Measurements from ENCODE around the gene CCDC70. TPM values are rescaled to one million over a fixed set of nuclear protein-coding genes. Genes with fewer than 3 reads are reported as not detected.
"Not testable (repeated sequence)": the region's sequence is repeated elsewhere in the genome, so short reads cannot be mapped to it uniquely, and the experiment has no call there.

Gene CCDC70
- total RNA-seq, 2 donors from 2014 or later, result not detected

DNA sequence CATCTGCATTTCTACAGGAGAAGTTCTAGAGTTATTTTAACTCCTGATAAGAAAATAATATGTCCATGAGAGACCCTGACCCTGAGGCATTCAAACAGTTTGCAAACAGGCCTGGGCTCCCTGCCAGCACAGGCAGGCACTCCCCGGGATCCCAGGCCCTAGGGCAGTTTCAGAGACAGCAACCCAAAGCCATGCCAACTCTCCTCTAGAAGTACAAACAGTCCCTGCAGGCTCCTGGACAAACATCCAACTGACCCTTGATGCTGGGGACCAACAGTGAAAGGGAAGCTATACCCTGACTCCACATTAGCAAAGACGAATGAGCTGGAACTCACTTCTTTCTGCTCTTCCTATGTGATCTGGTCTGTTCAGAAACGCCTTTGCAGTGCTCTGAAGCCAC, 44.8 kb downstream of the CCDC70 start:
- Histone ChIP-seq H3K4me3 (no peak overlapping the region), H3K4me1 (ENCODE audit: control insufficient read depth in 1 of 2, low read depth in 2 of 2) (no peaks in the 10 kb centered on the region), H3K27me3 (replicated peaks; ENCODE audit: insufficient read depth) (no peaks in the 10 kb centered on the region), H3K36me3 (no peaks in the 10 kb centered on the region), H3K27ac (no peak overlapping the region), H3K9me3 (no peaks in the 10 kb centered on the region)
- DNase-seq (ENCODE audit: low spot score) (no peak), ATAC-seq (ENCODE audit: insufficient number of reproducible peaks, low FRiP score, low read depth) (no peak)
- TF ChIP-seq, protein P1, sequence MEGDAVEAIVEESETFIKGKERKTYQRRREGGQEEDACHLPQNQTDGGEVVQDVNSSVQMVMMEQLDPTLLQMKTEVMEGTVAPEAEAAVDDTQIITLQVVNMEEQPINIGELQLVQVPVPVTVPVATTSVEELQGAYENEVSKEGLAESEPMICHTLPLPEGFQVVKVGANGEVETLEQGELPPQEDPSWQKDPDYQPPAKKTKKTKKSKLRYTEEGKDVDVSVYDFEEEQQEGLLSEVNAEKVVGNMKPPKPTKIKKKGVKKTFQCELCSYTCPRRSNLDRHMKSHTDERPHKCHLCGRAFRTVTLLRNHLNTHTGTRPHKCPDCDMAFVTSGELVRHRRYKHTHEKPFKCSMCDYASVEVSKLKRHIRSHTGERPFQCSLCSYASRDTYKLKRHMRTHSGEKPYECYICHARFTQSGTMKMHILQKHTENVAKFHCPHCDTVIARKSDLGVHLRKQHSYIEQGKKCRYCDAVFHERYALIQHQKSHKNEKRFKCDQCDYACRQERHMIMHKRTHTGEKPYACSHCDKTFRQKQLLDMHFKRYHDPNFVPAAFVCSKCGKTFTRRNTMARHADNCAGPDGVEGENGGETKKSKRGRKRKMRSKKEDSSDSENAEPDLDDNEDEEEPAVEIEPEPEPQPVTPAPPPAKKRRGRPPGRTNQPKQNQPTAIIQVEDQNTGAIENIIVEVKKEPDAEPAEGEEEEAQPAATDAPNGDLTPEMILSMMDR (IDR thresholded peaks at IDR 0.05), result no peak

DNA sequence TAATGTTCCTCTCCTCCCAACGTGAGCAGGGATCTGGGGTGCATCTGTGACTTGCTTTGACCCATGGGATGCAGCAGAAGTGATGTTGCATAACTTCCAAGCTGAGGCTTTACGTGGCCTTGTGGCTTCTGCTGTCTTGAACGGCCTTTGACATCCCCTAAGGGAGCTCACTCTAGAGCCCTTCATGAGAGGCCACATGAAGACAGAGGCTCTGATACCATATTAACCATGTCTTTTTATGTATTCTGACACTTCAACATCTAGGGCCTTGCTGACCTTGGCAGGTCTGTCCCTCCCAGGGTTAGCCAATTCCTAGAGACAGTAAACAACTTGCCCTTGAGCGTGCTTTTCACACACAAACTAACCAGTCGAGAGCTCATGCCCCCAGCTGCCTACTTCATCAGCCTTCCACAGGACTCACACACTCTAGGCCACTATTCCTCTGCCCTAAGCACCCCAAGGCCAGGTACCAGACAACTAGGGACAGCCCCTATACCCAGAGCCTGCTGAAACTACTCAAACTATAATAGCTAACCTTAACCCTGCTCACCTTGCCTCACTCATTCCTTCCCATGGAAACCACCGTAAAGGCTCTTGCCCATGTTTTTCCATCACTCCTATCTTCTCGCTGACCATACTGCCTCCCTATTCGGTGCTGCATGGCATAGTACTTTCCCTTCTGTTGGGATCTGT, 45.4 kb downstream of the CCDC70 start:
- H3K36me3 ChIP-seq, result no peaks in the 10 kb centered on the region
- DNase-seq (ENCODE audit: low spot score), result no peak
- no peaks in the 10 kb centered on the region for H3K27me3 ChIP-seq (replicated peaks; ENCODE audit: insufficient read depth)
- no peak overlapping the region for H3K4me3 ChIP-seq
- TF ChIP-seq, protein P1 (IDR thresholded peaks at IDR 0.05), result no peak
- H3K4me1 ChIP-seq (ENCODE audit: control insufficient read depth in 1 of 2, low read depth in 2 of 2), result no peaks in the 10 kb centered on the region
- no peak overlapping the region for H3K27ac ChIP-seq
- no peaks in the 10 kb centered on the region for H3K9me3 ChIP-seq
- no peak for ATAC-seq (ENCODE audit: insufficient number of reproducible peaks, low FRiP score, low read depth)

DNA sequence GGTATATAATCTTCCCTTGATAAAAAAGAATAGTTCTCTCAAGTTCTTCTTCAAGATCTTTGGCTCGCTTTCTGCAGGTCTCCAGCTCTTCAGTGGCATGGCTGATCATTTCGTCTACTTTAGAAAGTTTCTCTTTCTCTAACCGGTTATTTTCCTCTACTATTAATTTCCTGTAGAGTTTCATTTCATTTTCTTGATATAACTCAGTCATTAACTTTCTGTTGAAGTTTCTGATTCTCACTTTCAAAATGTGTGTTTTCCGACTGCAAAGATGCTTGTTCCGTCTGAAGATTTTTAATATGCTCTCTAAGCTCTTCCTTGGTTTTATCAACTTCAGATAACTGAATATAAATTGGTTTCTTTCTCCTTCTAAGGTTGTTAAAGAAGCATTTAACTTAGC, 47.5 kb downstream of the CCDC70 start:
- H3K36me3 ChIP-seq; H3K4me3 ChIP-seq; ATAC-seq (ENCODE audit: insufficient number of reproducible peaks, low FRiP score, low read depth); H3K27ac ChIP-seq; H3K9me3 ChIP-seq; DNase-seq (ENCODE audit: low spot score); H3K27me3 ChIP-seq (replicated peaks; ENCODE audit: insufficient read depth); H3K4me1 ChIP-seq (ENCODE audit: control insufficient read depth in 1 of 2, low read depth in 2 of 2): not testable (repeated sequence)

DNA sequence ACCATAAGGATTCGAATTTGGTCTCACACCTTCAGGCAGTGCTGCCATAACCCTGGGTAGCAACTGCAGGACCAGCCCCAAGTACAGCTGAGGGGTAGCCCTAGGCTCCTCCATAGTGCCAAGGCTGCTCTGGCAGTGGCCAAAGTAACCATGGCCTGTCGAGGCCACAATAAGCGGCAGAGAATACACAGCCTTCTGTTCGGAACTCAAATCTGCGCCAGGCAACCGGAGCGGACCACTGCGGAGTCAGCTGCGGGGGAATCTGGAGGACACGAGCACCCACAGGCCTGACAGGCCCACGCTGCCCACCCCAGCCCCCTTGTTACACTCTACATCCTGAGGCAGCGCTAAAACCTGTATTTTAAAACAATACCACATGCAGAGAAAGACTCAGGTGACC, 48.7 kb downstream of the CCDC70 start:
- Histone ChIP-seq H3K27me3 (replicated peaks; ENCODE audit: insufficient read depth) (no peaks in the 10 kb centered on the region), H3K27ac (no peak overlapping the region), H3K4me1 (ENCODE audit: control insufficient read depth in 1 of 2, low read depth in 2 of 2) (no peaks in the 10 kb centered on the region), H3K9me3 (no peaks in the 10 kb centered on the region), H3K36me3 (no peaks in the 10 kb centered on the region), H3K4me3 (no peak overlapping the region)
- DNase-seq (ENCODE audit: low spot score) (no peak), ATAC-seq (ENCODE audit: insufficient number of reproducible peaks, low FRiP score, low read depth) (no peak)
- TF ChIP-seq, protein P1 (IDR thresholded peaks at IDR 0.05), result no peak

DNA sequence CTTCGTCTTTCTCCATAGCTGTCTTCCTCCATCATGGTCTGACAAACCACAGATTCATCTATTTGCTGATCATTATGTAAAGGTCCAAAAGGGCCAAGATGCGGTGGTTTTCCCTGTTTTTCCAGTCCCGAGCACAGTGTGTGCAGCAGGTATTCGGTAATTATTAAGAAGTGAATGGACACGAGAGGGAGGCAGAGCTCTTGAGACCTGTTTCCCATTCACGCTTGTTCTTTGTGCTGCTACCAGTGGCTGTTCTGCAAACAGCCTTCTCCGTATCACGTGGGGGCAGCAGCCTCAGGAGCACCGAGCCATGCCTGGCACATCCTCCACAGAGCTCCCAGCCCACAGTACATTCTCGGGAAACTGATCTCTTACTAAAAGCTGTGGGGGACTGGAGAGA, 50.3 kb downstream of the CCDC70 start:
- H3K4me1 ChIP-seq (ENCODE audit: control insufficient read depth in 1 of 2, low read depth in 2 of 2), result no peaks in the 10 kb centered on the region
- H3K27ac ChIP-seq, result no peak overlapping the region
- H3K36me3 ChIP-seq, result no peaks in the 10 kb centered on the region
- DNase-seq (ENCODE audit: low spot score), result no peak
- no peak for ATAC-seq (ENCODE audit: insufficient number of reproducible peaks, low FRiP score, low read depth)
- no peak overlapping the region for H3K4me3 ChIP-seq
- TF ChIP-seq, protein P1 (IDR thresholded peaks at IDR 0.05), result no peak
- H3K9me3 ChIP-seq, result no peaks in the 10 kb centered on the region
- H3K27me3 ChIP-seq (replicated peaks; ENCODE audit: insufficient read depth), result no peaks in the 10 kb centered on the region

All from thoracic aorta (tissue), 2 donors.